ENCODE data around the gene FANCF. TPM values are rescaled to one million over a fixed set of nuclear protein-coding genes. Genes with fewer than 3 reads are reported as not detected.

FANCF gene
- polyA plus RNA-seq, 1 donor from 2014 or later, result 22.2 TPM

GRCh38 chr11:22634897-22635629 lies 9.4 kb upstream of the FANCF start:
- H3K36me3 ChIP-seq (ENCODE audit: insufficient read depth, low read length), result no peaks in the 10 kb centered on the region
- no peak overlapping the region for H3K4me3 ChIP-seq (ENCODE audit: low read length)
- H3K9me3 ChIP-seq (ENCODE audit: low read length), result no peaks in the 10 kb centered on the region
- H3K79me2 ChIP-seq (replicated peaks; ENCODE audit: insufficient read depth, low read length), result no peaks in the 10 kb centered on the region
- no peaks in the 10 kb centered on the region for H4K20me1 ChIP-seq (ENCODE audit: insufficient read depth)
- TF ChIP-seq, protein P1, sequence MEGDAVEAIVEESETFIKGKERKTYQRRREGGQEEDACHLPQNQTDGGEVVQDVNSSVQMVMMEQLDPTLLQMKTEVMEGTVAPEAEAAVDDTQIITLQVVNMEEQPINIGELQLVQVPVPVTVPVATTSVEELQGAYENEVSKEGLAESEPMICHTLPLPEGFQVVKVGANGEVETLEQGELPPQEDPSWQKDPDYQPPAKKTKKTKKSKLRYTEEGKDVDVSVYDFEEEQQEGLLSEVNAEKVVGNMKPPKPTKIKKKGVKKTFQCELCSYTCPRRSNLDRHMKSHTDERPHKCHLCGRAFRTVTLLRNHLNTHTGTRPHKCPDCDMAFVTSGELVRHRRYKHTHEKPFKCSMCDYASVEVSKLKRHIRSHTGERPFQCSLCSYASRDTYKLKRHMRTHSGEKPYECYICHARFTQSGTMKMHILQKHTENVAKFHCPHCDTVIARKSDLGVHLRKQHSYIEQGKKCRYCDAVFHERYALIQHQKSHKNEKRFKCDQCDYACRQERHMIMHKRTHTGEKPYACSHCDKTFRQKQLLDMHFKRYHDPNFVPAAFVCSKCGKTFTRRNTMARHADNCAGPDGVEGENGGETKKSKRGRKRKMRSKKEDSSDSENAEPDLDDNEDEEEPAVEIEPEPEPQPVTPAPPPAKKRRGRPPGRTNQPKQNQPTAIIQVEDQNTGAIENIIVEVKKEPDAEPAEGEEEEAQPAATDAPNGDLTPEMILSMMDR (IDR thresholded peaks at IDR 0.05; ENCODE audit: poor library complexity, severe bottlenecking), result no peak
- TF ChIP-seq, protein P2, sequence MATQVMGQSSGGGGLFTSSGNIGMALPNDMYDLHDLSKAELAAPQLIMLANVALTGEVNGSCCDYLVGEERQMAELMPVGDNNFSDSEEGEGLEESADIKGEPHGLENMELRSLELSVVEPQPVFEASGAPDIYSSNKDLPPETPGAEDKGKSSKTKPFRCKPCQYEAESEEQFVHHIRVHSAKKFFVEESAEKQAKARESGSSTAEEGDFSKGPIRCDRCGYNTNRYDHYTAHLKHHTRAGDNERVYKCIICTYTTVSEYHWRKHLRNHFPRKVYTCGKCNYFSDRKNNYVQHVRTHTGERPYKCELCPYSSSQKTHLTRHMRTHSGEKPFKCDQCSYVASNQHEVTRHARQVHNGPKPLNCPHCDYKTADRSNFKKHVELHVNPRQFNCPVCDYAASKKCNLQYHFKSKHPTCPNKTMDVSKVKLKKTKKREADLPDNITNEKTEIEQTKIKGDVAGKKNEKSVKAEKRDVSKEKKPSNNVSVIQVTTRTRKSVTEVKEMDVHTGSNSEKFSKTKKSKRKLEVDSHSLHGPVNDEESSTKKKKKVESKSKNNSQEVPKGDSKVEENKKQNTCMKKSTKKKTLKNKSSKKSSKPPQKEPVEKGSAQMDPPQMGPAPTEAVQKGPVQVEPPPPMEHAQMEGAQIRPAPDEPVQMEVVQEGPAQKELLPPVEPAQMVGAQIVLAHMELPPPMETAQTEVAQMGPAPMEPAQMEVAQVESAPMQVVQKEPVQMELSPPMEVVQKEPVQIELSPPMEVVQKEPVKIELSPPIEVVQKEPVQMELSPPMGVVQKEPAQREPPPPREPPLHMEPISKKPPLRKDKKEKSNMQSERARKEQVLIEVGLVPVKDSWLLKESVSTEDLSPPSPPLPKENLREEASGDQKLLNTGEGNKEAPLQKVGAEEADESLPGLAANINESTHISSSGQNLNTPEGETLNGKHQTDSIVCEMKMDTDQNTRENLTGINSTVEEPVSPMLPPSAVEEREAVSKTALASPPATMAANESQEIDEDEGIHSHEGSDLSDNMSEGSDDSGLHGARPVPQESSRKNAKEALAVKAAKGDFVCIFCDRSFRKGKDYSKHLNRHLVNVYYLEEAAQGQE (IDR thresholded peaks at IDR 0.05; ENCODE audit: borderline replicate concordance), result no peak
- no peak for TF ChIP-seq MXI1 (conservative IDR thresholded peaks at IDR 0.05; ENCODE audit: poor library complexity, severe bottlenecking)
- no peak overlapping the region for H3K27ac ChIP-seq (ENCODE audit: low read length)
- no peaks in the 10 kb centered on the region for H3F3A ChIP-seq (ENCODE audit: insufficient read depth, low read length, poor library complexity, severe bottlenecking)
- no peak overlapping the region for H3K4me2 ChIP-seq (ENCODE audit: low read length)
- H2AFZ ChIP-seq (ENCODE audit: low read depth, low read length), result no peak overlapping the region
- no peaks in the 10 kb centered on the region for H3K9me2 ChIP-seq (ENCODE audit: insufficient read depth, low read length)
- no peaks in the 10 kb centered on the region for H3K27me3 ChIP-seq (ENCODE audit: insufficient read depth, low read depth, low read length)
- no peak overlapping the region for H3K9ac ChIP-seq (ENCODE audit: low read length)

DNA sequence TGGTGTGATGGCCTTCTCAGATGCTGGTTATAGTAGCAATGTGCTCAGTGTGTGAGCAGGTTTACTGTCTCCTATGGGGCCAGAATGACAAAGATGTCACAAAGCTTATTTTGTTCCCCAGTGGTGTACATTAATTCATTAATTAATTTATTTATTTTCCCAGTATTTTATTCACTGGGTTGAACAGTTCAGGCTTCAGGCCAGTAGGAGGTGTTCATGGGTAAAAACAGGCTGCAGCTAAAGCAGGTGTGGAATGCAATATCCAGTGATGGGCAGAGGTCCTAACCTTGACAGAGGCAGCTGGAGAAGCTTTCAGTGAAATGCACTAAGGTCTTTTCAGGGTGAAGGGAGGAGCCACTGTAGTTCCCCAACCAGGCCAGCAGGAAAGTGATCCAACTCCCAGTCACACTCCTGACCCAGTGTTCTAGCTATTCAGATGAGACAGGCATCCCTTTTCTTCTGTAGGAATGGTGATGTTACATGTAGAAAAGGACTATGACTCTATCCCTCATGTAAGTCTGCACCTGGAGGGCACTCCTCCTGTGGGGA lies 7.8 kb upstream of the FANCF start:
- H3K9ac ChIP-seq (ENCODE audit: low read length), result no peak overlapping the region
- H2AFZ ChIP-seq (ENCODE audit: low read depth, low read length), result no peak overlapping the region
- H3K79me2 ChIP-seq (replicated peaks; ENCODE audit: insufficient read depth, low read length), result no peaks in the 10 kb centered on the region
- no peaks in the 10 kb centered on the region for H3F3A ChIP-seq (ENCODE audit: insufficient read depth, low read length, poor library complexity, severe bottlenecking)
- H3K36me3 ChIP-seq (ENCODE audit: insufficient read depth, low read length), result no peaks in the 10 kb centered on the region
- no peaks in the 10 kb centered on the region for H3K9me3 ChIP-seq (ENCODE audit: low read length)
- H4K20me1 ChIP-seq (ENCODE audit: insufficient read depth), result no peaks in the 10 kb centered on the region
- no peak for TF ChIP-seq EP300 (conservative IDR thresholded peaks at IDR 0.05; ENCODE audit: poor library complexity, severe bottlenecking)
- no peak for TF ChIP-seq MXI1 (conservative IDR thresholded peaks at IDR 0.05; ENCODE audit: poor library complexity, severe bottlenecking)
- no peak for TF ChIP-seq SMC3 (conservative IDR thresholded peaks at IDR 0.05; ENCODE audit: poor library complexity)
- no peak for TF ChIP-seq RAD21 (conservative IDR thresholded peaks at IDR 0.05)
- TF ChIP-seq, protein P2 (IDR thresholded peaks at IDR 0.05; ENCODE audit: borderline replicate concordance), result no peak
- no peaks in the 10 kb centered on the region for H3K27me3 ChIP-seq (ENCODE audit: insufficient read depth, low read depth, low read length)
- no peaks in the 10 kb centered on the region for H3K9me2 ChIP-seq (ENCODE audit: insufficient read depth, low read length)
- H3K4me2 ChIP-seq (ENCODE audit: low read length), result no peak overlapping the region
- no peak overlapping the region for H3K4me3 ChIP-seq (ENCODE audit: low read length)
- H3K27ac ChIP-seq (ENCODE audit: low read length), result no peak overlapping the region
